B cell (primary cell): ENCODE results near the gene RPP25L. TPM values are rescaled to one million over a fixed set of nuclear protein-coding genes. Genes with fewer than 3 reads are reported as not detected.

Source experiments
- ATAC-seq: fragments of 200-7000 bp; cut with Tn5 transposase; one replicate; pipeline ENCODE4 v1.10.0; 2021; ENCODE audit warnings: low read depth, mild to moderate bottlenecking, moderate number of reproducible peaks, moderate library complexity
- CTCF ChIA-PET: fragments of 350-600 bp; sonication (Branson Sonifier 250); formaldehyde crosslinking; loops from one replicate; lab custom pipeline; 2021; ENCODE audit warnings: antibody characterized with exemption, inconsistent platforms; lab: Charles Lee
- POLR2A ChIA-PET: fragments of 350-600 bp; sonication (Branson Sonifier 250); formaldehyde crosslinking; loops from one replicate; lab custom pipeline; 2021; ENCODE audit warnings: antibody characterized with exemption; lab: Charles Lee
- DNase-seq: peaks from one replicate; pipeline ENCODE4 v3.0.0; 2013
- H2AFZ ChIP-seq: 2 replicates; pipeline ENCODE4 v1.6.1; 2012; ENCODE audit warnings: mild to moderate bottlenecking, low read depth, low read length; ENCODE audit not compliant: insufficient read depth, poor library complexity, severe bottlenecking
- H3K27ac ChIP-seq, 2 donors: 1 replicate in 1 of 2; 2 replicates in 1 of 2; pipeline ENCODE4 v1.5.1; 2012 to 2013; ENCODE audit warnings: low read length in 2 of 2, mild to moderate bottlenecking in 2 of 2, moderate library complexity in 1 of 2
- H3K27me3 ChIP-seq, 4 experiments: fragments of 200-600 bp in 1 of 4; sonication (generic) in 1 of 4; replicated peaks in 1 of 4; 1 replicate in 2 of 4; 2 replicates in 2 of 4; pipeline versions ENCODE4 v1.6.1 to v1.7.0; 2013 to 2016; ENCODE audit warnings: low read length in 3 of 4, mild to moderate bottlenecking in 2 of 4, mixed read lengths in 1 of 4, moderate library complexity in 1 of 4; ENCODE audit not compliant: insufficient read depth in 4 of 4, control insufficient read depth in 3 of 4; ENCODE audit errors: control extremely low read depth in 1 of 4
- H3K36me3 ChIP-seq, 2 experiments: replicated peaks in 1 of 2; 1 replicate in 1 of 2; 2 replicates in 1 of 2; pipeline versions ENCODE4 v1.6.1 to v1.7.1; 2013; ENCODE audit warnings: low read length in 1 of 2; ENCODE audit not compliant: insufficient read depth in 2 of 2, control insufficient read depth in 1 of 2; ENCODE audit errors: control extremely low read depth in 1 of 2, extremely low read depth in 1 of 2
- H3K4me1 ChIP-seq, 2 donors: fragments of 200-600 bp in 1 of 2; sonication (generic) in 1 of 2; 1 replicate in 1 of 2; 2 replicates in 1 of 2; pipeline versions ENCODE4 v1.5.1 to v1.6.1; 2013 to 2017; ENCODE audit warnings: low read length in 2 of 2; ENCODE audit not compliant: control insufficient read depth in 2 of 2, insufficient read depth in 2 of 2
- H3K4me2 ChIP-seq: replicated peaks from 2 replicates; pipeline ENCODE3; 2012; ENCODE audit warnings: mild to moderate bottlenecking, low read depth, low read length; ENCODE audit not compliant: poor library complexity, severe bottlenecking
- H3K4me3 ChIP-seq, 5 experiments: fragments of 200-600 bp in 1 of 5; sonication (generic) in 1 of 5; 1 replicate in 3 of 5; 2 replicates in 2 of 5; pipeline versions ENCODE4 v1.5.1 to v1.7.0; 2011 to 2016; ENCODE audit warnings: low read length in 4 of 5, mild to moderate bottlenecking in 4 of 5, low read depth in 2 of 5, control low read depth in 1 of 5, moderate library complexity in 1 of 5; ENCODE audit not compliant: insufficient read depth in 1 of 5; ENCODE audit errors: control extremely low read depth in 1 of 5, extremely low read depth in 1 of 5
- H3K79me2 ChIP-seq: fragments of 200-600 bp; sonication (generic); one replicate; pipeline ENCODE4 v1.6.0; 2016; ENCODE audit warnings: low read length; ENCODE audit not compliant: control insufficient read depth, insufficient read depth
- H3K9ac ChIP-seq: fragments of 200-600 bp; sonication (generic); 2 replicates; pipeline ENCODE4 v1.6.1; 2017; ENCODE audit warnings: mild to moderate bottlenecking, low read length, moderate library complexity
- H3K9me3 ChIP-seq, 3 donors: one replicate each; pipeline versions ENCODE4 v1.6.1 to v1.7.1; 2013; ENCODE audit warnings: low read length in 2 of 3; ENCODE audit not compliant: control insufficient read depth in 2 of 3, insufficient read depth in 1 of 3; ENCODE audit errors: control extremely low read depth in 1 of 3
- H4K20me1 ChIP-seq: 2 replicates; pipeline ENCODE4 v1.6.0; 2012; ENCODE audit warnings: mild to moderate bottlenecking, low read length; ENCODE audit not compliant: insufficient read depth, control insufficient read depth, poor library complexity, severe bottlenecking
- H3K27ac Mint-ChIP-seq: one replicate; pipeline ENCODE4 v1.8.0; 2021; ENCODE audit warnings: mixed read lengths
- H3K27me3 Mint-ChIP-seq: one replicate; pipeline ENCODE4 v1.8.0; 2021; ENCODE audit warnings: mixed read lengths
- H3K4me1 Mint-ChIP-seq: one replicate; pipeline ENCODE4 v1.8.0; 2021; ENCODE audit warnings: mixed read lengths
- H3K4me3 Mint-ChIP-seq: one replicate; pipeline ENCODE4 v1.8.0; 2021; ENCODE audit warnings: mixed read lengths
- H3K9me3 Mint-ChIP-seq: one replicate; pipeline ENCODE4 v1.8.0; 2022; ENCODE audit warnings: mixed read lengths; ENCODE audit not compliant: insufficient read depth
- CTCF ChIP-seq: fragments of 200-600 bp; IDR thresholded peaks from one replicate; pipeline ENCODE4 v1.8.0; 2022; ENCODE audit warnings: antibody characterized with exemption, mild to moderate bottlenecking
- EZH2 ChIP-seq: IDR thresholded peaks from 2 replicates; pipeline ENCODE4 v1.6.1; 2012; ENCODE audit warnings: borderline replicate concordance, low read depth, mild to moderate bottlenecking, moderate library complexity, low read length; ENCODE audit not compliant: insufficient read depth, poor library complexity, severe bottlenecking
- WGBS: methylation state at CpG from one replicate; pipeline ENCODE4 v1.1.5; 2013; ENCODE audit warnings: missing lambda C conversion rate; ENCODE audit not compliant: insufficient coverage; 5-methylcytosine and 5-hydroxymethylcytosine counted together
- intact Hi-C: fragments of 100-400 bp; cut with micrococcal nuclease; formaldehyde crosslinking; loops from one replicate; pipeline ENCODE4 v1.10.0; 2022
- polyA plus RNA-seq: library from polyadenylated mRNA; depleted of rRNA; stranded (reverse); fragments of >200 nt; gene quantifications from 2 replicates; pipeline ENCODE4 v1.2.3, GENCODE V29; 2012
- total RNA-seq, 2 donors: library from RNA; stranded (reverse); fragments of 120-200 nt in 1 of 2; gene quantifications; 1 replicate in 1 of 2; 2 replicates in 1 of 2; pipeline versions ENCODE4 v1.2.3 to v1.2.4, GENCODE V29; 2013 to 2022

Gene RPP25L
- total and polyA plus RNA-seq, 2 donors (not counting 1 experiment from before 2014, with no cell fraction given): 20.2 to 27.0 TPM

- Histone ChIP-seq H3K4me3 (peak overlapping the region; percentile 36 to 73 (median 48)), H3K4me2 (peak overlapping the region; percentile 99), H3K27ac (no peak overlapping the region), H3K4me1 (peaks cover 42 to 49% of the 10 kb centered on the region in 2 donors), H4K20me1 (no peaks in the 10 kb centered on the region), H3K27me3 (peaks cover 0 to 84% (median 64%) of the 10 kb centered on the region in 4 experiments), H3K9ac (peak overlapping the region; percentile 79), H3K79me2 (no peaks in the 10 kb centered on the region), H2AFZ (peak overlapping the region; percentile 77), H3K36me3 (no peaks in the 10 kb centered on the region), H3K9me3 (peaks cover 0 to 31% (median 0%) of the 10 kb centered on the region in 3 donors)
- Mint-ChIP-seq H3K27me3 (peaks cover 77% of the 10 kb centered on the region), H3K4me3 (peak overlapping the region; percentile 81), H3K27ac (peak overlapping the region; percentile 34), H3K4me1 (peaks cover 39% of the 10 kb centered on the region), H3K9me3 (no peaks in the 10 kb centered on the region)
- intact Hi-C loops: loop anchor here (1.0 to 10.0 kb wide), 5 partner anchors 42 to 966 kb away; no protein-coding TSS in a partner anchor
- ChIA-PET CTCF (interaction anchor here (0.6 to 2.7 kb wide), 14 partner anchors 8 to 967 kb away, joined by 3 to 30 read pairs (median 6); no protein-coding TSS in a partner anchor), POLR2A (no interaction called here)
- no peak for ATAC-seq
- peak; percentile 53 for DNase-seq
- TF ChIP-seq CTCF (no peak), EZH2 (peak; percentile 8)
- 6% methylated on average over 25 of the region's 40 CpGs for WGBS
Observed at GRCh38 chr9:34590381-34591247, 21.3 kb downstream of the RPP25L start.
